ENCODE measurements around the gene KRT82.

GRCh38 chr12:52362118-52362726 is 43.9 kb downstream of the KRT82 start:
- TF ChIP-seq, protein P1, sequence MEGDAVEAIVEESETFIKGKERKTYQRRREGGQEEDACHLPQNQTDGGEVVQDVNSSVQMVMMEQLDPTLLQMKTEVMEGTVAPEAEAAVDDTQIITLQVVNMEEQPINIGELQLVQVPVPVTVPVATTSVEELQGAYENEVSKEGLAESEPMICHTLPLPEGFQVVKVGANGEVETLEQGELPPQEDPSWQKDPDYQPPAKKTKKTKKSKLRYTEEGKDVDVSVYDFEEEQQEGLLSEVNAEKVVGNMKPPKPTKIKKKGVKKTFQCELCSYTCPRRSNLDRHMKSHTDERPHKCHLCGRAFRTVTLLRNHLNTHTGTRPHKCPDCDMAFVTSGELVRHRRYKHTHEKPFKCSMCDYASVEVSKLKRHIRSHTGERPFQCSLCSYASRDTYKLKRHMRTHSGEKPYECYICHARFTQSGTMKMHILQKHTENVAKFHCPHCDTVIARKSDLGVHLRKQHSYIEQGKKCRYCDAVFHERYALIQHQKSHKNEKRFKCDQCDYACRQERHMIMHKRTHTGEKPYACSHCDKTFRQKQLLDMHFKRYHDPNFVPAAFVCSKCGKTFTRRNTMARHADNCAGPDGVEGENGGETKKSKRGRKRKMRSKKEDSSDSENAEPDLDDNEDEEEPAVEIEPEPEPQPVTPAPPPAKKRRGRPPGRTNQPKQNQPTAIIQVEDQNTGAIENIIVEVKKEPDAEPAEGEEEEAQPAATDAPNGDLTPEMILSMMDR (IDR thresholded peaks at IDR 0.05): no peak
- TF ChIP-seq POLR2A (IDR thresholded peaks at IDR 0.05): no peak

All from lower leg skin (tissue), 3 donors.